ENCODE data around the gene NBPF19. TPM values are rescaled to one million over a fixed set of nuclear protein-coding genes. Genes with fewer than 3 reads are reported as not detected.
"Not testable (repeated sequence)": the region's sequence is repeated elsewhere in the genome, so short reads cannot be mapped to it uniquely, and the experiment has no call there.

The NBPF19 gene
- total RNA-seq: 22.3 and 24.0 TPM in 2 replicates

DNA sequence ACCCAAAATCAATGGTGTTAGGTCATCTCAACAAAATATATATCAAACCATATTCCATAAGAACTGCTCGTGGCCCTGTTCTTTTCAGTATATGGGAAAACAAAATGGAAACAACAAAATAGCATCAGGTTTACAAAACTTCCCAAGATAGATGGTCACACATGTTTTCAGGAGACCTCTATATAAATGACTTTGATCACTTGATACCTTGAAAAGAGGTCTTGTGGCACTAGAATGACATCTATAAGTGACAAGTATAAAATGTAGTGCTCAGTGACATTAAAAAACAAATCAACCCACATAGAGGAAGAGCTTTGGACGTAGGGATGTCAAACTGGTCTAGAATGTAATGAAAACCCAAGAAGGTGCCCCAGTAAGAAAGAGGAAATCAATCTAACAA is at the start of gene NBPF19:
NBPF19 (plus strand) TSS at position 301 of the 400 bp plus-strand sequence. CDS start 888 bp downstream, outside the sequence.
- intact Hi-C loops (cut with micrococcal nuclease): not testable (repeated sequence)

GRCh38 chr1:149428317-149428716 is 46.5 kb upstream of the NBPF19 start:
- intact Hi-C loops (cut with micrococcal nuclease): not testable (repeated sequence)

- intact Hi-C loops (cut with micrococcal nuclease): not testable (repeated sequence)
Observed at GRCh38 chr1:149445451-149445850, 29.4 kb upstream of the NBPF19 start.

GRCh38 chr1:149452196-149452595 is 22.6 kb upstream of the NBPF19 start:
- intact Hi-C loops (cut with micrococcal nuclease): not testable (repeated sequence)

DNA sequence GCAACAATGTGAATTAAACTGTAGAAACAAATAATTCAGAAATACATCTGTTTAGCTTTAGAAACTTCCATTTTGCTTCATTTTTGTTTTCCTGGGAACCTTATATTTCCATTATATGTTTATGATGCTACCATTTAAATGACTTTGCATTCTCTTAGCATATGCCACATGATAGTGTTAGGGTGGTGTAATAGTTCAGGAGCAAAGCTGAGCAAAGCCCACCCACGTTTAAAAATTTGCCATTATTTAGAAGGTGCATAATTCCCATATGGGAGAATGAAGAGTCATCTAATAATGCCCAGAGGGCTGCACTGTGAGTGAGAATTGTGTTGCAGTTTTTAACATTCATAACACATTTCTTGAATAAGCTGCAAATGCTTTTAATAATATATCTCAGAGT is 22.2 kb upstream of the NBPF19 start:
- intact Hi-C loops (cut with micrococcal nuclease): not testable (repeated sequence)

DNA sequence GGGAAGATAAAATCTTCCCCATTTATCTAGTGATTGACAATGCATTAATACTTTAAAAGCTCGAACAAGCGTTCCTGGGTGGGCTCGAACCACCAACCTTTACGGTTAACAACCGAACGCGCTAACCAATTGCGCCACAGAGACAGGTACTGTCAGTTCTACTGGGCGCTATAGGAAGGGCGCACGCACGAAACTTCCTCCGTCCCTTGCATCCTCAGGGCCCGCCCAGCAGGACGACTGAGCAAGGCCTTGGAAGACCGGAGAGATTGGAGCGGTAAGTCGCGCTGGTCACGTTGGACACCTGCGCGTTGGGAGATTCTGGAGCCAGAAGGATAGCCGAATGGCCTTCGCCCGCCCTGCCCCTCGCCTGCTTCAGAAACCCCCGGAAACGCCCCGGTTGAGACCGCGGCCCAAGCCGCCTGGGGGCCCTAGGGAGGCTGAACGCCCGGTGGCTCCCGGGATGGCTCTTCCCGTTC is 83.5 kb downstream of the NBPF19 start:
- intact Hi-C loops (cut with micrococcal nuclease): not testable (repeated sequence)

- intact Hi-C loops (cut with micrococcal nuclease): not testable (repeated sequence)
Observed at GRCh38 chr1:149561806-149562205, 87.0 kb downstream of the NBPF19 start.

DNA sequence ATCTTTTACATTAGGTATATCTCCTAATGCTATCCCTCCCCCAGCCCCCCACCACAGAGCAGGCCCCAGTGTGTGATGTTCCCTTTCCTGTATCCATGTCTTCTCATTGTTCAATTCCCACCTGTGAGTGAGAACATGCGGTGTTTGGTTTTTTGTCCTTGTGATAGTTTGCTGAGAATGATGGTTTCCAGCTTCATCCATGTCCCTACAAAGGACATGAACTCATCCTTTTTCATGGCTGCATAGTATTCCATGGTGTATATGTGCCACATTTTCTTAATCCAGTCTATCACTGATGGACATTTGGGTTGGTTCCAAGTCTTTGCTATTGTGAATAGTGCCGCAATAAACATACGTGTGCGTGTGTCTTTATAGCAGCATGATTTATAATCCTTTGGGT is 90.6 kb downstream of the NBPF19 start:
- intact Hi-C loops (cut with micrococcal nuclease): not testable (repeated sequence)

DNA sequence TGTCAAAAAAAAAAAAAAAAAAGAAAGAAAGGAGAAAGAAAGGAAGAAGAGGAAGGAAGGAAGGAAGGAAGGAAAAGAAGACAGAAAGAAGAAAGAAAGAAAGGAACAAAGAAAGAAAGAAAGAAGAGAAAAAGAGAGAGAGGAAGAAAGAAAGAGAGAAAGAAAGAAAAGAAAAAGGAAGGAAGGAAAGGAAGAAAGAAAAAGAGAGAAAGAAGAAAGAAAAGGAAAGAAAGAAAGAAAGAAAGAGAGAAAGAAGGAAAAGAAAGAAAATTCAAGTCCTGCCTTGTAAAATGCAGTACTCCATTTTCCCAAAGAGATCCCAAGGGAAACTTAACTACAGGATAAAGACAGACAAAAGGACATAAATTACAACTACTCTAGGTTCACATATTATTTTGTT is 97.9 kb downstream of the NBPF19 start:
- intact Hi-C loops (cut with micrococcal nuclease): not testable (repeated sequence)

DNA sequence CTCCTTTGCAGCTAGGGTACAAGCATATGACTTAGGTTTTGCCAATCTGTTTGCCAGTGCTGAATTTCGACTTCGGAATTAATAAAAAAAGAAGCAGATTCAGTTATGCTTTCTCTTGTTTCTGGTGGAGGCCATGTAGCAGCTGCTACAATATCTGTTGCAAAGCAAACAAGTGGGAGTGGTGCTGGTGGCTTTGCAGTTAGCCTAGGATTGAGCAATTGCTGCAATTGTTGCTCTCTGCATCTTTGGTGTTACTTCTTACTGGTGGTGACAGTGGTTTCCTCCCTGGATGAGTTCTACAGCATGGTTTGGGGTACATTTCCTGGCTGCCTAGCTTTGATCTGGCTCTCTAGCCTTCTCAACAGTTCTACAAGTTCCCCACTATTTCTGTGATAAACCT is 110.7 kb downstream of the NBPF19 start:
- intact Hi-C loops (cut with micrococcal nuclease): not testable (repeated sequence)

Other genes with a start within 250 kb of the NBPF19 start
- 0.48 and 1.1 TPM in 2 replicates for gene PPIAL4C, start 108.8 kb downstream of the NBPF19 start, total RNA-seq

All from T-helper 2 cell treated with Interferon-gamma antibody and Interleukin-4, amounts not matched to agents 100 ng/mL and 5 ng/mL, for 36 hours (primary cell).